ENCODE results near the gene LHPP.

The LHPP gene

DNA sequence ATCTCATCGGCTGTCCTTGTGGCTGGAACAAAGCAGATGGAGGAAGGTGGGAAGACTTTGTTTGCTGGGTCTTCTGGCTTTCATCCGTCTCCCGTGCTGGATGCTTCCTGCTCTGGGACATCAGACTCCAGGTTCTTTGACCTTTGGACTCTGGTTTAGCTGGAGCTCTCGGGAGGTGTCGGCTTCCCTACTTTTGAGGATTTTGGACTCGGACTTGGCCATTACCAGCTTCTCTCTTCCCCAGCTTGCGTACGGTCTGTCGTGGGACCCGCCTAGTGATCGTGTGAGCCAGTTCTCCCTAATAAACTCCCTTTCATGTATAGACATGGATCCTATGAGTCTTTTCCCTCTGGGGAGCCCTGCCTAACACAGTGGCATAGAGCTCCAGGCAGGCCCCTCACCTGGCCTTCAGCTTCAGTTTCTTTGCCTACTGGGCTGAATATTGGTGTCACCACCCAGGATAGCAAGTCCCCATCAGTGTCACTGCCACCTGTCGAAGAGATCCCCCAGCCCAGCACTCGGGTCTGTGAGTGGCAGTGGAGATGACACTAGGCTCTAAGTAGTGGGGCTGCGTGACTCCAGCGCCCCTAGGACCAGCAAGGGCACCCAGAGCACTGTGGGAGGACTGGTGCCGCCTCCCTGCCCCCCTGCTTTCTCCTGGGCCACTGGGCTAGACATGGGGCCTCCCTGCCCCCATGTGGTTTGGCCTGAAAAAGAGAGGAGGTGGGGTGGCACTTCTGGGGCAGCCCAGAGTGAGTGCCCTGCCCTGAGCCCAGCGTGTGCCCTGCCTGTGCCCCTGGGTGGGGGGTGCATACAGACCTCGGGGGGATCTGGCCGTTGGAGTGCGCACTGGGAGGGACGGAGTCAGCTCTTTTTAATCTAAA, 135.6 kb downstream of the LHPP start:
- no peak for DNase-seq

DNA sequence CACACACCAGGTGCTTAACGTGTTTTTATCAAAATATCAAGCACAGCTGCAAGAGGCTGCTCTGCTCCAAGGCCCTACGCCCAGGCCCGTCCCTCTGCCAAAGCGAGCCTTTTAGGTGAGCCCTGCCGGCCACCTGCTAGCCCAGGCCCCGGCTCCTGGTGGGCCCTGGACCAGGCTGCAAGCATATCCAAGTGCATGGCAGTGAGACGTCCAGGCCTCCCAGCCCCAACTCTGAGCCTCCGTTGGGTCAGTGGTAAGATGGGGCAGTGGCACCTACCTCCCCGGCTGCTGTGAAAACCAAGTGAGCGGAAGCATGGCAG, 136.2 kb downstream of the LHPP start:
- no peak for DNase-seq

DNA sequence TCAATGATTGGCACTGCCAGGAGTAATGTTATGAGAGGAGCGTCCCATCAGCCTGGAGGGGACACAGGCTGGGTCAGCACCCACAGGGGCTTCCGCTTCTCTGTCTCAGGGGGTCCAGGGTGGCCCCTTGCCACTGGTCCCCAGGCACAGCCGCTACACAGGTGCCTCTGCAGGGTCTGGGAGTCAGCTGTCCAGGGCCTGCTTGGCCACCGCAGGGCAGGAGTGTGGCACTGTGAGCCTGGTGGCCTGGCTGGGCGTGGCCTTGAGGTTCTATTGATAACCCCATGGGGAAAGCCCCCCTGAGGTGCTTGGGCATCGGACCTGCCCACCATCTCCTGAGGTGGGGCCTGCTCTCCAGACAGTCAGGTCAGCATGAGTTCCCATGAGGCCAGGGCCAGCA, 136.6 kb downstream of the LHPP start:
- DNase-seq = no peak

DNA sequence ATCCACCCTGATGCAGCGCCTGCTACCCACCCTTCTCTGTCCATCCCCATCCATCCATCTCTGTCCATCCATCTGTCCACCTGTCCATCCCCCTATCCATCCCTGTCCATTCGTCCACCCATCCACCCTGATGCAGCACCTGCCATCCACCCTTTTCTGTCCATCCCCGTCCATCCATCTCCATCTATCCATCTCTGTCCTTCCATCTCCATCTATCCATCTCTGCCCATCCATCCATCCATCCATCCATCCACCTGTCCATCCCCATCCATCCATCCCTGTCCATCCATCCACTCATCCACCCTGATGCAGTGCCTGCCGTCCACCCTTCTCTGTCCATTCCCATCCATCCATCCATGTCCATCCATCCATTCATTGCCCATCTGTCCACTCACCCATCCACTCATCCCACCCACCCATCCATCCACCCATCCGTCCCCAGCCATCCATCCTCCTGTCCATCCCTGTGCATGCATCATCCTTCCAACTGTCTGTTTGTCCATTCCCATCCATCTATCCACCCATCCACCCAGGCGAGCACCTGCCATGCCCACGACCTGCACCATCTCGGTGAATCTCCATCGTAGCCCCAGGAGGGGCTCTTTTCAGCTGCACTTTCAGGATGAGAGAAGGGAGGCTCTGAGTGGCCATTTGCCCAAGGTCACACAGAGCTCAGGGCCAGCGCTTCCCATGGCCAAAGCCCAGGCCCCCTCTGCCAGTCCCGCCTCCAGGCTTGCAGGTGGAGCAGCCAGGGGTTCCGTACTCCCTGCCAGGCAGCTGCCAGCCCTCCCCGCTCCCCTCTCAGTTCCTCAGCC, 137.4 kb downstream of the LHPP start:
- DNase-seq = no peak

GRCh38 chr10:124599588-124600050, 138.0 kb downstream of the LHPP start:
- DNase-seq = no peak

DNA sequence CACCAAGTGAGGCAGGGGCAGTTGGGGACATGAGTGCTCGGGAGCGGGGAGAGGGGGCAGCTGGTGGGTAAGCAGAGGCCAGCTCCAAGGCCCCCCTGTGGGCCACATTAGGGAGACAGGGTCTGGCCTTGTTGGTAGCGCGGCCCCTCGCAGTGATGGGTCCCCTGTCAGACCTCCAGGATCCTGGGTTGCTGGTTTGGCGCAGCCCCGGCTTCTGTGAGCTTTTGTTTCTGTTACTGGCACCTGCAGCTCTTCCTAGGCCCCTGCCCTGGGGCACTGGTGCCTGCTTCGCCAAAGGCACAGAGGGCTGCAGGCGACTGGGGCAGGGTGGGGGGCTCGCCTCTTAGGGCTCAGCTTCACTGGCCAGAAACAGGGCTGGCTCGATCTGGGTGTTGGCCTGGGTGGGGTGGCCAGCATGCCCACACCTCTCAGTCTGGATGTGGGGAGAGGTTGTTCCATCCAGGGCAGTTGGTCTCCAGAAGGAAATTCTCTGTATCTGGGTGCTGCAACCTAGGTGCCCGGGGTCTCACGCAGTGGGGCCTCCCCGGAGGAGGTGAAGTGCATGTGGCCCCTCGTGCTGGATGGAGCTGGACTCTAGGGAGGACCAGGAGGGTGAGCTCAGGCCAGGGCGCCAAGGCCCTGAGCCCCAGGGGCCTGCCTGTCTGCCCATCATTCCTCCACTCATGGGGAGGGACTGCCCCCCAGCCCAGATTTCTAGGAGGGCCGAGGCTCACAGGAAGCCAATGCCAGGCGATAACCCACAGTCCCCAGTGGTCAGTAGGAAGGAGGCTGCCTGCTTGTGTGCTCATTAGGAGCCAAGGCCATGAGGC, 138.6 kb downstream of the LHPP start:
- DNase-seq = no peak

DNA sequence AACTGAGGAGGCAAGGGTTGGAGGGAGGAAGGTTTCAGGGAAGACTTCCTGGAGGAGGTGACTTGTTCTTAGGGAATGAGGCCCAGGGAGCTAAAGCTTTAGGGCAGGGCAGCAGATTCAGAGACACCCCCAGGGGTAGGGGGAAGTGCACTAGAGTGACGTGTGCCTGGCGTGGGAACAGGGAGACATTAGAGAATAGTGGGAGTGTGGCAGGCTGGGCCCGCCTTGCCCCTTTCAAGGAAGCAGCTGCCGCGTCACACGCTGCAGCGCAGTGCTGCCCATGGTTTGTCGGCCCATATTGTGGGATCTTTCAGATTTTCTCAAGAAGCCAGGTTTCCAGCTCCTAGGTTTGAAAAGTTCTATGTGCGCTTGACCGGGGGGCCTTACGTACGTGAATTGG, 139.4 kb downstream of the LHPP start:
- DNase-seq = no peak

GRCh38 chr10:124601431-124602120, 140.0 kb downstream of the LHPP start:
- no peak for DNase-seq

DNA sequence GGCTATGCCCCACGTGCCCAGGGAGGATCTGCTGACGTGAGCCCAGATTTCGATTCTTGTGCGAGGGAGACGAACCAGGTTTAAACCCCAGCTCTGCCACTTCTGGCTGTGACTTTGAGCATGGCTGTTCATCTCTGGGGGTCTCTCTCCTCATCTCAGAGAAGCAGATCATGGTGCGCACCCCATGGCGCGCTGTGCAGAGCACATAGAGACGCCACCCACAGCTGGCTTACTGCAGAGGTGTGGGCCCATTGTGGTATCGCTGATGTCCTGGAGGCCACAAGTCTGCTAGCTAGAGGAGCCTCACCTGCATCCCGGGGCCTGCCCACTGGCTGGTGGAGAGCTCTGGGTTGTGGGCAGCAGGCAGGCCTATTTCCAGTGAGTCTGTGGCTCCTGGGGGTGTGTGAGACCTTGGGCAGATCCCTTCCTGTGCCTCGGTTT, 140.5 kb downstream of the LHPP start:
- no peak for DNase-seq

DNA sequence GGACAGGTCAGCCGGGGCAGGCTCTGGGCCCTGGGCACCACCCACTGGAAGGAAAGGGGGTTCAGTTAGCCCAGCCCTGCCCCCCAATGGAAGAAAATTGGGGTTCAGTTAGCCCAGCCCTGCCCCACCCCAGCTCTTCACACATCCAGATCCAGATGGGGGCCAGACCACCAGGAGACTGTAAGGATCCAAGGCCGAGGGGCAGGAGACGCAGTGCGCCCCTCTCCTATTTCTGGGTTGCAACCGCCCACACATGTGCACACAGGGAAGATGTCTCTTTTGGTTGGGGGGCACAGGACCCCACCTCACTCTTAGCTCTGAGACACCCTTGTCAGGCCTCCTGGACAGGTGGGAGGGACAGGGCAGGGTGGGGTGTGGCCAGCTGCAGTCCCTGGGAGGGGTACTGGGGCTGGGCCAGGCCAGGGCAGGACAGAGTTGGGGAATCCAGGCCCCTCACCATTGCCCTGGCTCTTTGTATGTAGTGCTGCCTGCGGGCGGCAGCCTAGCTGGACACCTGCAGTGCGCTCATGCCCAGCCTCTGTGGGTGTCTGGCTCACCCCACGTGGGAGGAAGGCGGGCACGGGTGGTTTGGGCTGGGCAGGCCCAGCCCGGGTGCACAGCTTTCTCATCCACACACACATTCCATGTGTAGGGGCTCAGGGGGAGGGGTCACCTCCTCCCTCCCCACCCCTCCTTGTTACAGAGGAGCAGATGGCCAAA, 141.2 kb downstream of the LHPP start:
- no peak for DNase-seq

DNA sequence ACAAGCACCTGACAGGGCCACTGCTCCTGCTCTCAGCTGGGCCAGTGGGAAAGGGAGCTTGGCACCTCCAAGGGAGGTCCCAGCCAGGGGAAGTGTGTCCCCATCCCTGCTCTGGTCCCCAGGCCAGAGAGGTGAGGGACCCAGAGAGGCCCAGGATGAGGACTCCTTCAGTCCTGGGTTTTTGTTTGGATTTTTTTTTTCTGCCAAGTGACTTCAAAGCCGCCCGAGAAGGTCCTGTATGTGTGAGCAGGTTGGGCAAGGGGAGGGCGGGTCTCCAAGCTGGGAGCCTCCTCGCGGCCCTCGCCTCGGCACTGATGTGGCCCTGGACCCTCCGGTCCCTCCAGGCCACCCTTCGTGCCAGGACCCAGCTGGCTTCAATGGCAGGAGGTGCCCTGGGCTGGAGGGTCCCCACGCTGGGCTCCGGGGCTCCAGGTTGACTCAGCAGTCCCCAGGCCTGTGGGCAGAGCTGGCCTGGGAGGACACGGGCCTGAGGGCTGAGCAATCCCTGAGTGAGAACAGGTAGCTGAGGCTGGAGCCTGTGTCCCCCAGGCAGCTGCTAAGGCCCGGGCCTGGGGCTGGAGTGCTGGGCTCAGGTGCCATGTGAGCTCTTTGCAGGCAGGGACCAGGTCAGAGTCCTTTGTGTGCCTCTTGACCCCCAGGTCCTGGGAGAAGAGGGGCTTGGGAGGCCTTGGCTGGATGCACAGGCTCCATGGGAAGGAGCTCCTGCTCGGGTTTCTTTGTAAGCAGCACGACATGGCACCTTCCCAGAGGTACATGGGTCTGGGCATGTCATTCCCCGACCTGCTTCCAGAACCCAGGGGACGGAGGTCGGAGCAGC, 142.0 kb downstream of the LHPP start:
- DNase-seq = no peak

- DNase-seq = no peak
These were observed 142.8 kb downstream of the LHPP start for GRCh38 chr10:124604214-124605000.

DNA sequence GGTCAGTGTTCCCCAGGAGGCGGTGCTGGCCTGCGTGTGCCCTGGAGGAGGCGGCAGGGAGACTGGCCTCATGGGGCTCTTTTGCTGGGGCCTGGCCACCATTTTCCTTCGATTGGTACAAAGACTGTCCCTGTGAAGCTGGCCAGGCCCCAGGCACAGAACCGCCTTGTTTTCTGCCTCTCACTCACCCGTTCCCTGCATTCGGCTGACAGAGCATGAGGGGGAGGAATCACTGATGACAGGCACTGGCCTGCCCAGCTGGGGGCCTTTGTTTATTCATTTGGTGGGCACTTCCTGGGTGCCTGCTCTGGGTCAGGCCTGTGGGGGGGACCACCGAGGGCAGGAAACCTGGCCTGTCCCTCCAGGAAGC, 143.4 kb downstream of the LHPP start:
- no peak for DNase-seq

DNA sequence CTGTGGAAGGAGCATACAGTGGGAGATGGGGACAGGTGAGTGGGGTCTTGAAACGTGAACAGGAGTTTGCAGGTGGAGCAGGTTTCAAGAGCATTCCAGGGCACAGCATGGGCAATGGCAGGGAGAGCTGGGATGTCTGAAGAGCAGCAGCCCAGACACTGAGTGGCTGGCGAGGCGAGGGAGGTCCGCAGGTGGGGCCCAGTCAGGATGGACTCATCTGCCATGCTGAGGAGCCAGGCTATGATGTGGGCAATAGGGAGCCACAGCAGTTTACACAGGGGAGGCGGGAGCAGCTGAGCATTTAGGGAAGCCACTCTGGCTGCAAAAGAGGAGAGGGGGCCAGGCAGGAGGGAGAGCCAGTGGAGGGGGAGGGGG, 143.8 kb downstream of the LHPP start:
- no peak for DNase-seq

DNA sequence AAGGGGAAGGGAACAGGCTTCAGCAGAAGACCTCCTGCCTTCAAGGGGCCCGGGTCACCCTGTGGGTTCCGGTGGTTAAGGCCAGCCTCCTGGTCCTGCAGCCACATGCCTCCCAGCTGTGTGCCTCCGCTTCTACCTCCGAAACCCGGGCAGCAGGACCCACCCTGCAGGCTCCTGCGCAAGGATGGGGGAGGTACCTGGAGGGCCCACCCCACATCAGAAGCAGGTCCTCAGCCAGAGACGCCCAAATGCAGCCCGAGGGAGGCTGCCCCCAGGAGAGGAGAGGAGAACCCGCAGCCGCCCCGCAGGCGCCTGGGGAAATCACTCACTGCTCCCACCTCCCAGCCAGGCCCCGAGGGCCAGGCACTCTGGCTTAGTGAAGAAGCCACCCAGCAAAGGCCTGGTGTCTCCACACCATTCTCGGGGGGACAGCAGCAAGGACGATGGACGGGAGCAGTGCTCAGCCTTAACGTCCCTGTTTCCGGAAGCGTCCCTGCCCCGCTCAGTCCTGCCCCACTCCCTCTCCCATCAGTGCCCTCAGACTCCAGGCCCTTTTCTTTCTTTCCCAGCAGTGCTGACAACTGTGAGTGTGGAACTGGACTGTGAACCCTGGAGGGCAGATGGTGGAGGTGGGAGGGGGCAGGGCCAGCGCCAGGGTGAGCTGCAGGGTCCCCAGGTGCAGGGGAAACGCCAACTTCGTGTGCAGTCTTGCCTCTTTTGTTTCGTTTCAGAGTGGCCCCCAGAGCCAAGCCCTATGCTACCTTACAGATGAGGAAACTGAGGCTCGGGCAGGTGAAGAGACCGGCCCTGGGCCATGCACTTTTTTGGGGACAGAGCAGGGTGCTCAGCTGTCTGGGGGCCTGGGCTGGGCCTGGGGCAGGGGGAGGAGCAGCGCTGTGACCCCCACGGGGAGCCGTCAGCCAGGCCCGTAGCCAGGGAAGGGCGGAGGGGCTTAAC, 144.5 kb downstream of the LHPP start:
- DNase-seq = no peak

- no peak for DNase-seq
These were observed 145.2 kb downstream of the LHPP start for GRCh38 chr10:124606822-124607221.

GRCh38 chr10:124607693-124608092, 146.1 kb downstream of the LHPP start:
- DNase-seq = no peak

DNA sequence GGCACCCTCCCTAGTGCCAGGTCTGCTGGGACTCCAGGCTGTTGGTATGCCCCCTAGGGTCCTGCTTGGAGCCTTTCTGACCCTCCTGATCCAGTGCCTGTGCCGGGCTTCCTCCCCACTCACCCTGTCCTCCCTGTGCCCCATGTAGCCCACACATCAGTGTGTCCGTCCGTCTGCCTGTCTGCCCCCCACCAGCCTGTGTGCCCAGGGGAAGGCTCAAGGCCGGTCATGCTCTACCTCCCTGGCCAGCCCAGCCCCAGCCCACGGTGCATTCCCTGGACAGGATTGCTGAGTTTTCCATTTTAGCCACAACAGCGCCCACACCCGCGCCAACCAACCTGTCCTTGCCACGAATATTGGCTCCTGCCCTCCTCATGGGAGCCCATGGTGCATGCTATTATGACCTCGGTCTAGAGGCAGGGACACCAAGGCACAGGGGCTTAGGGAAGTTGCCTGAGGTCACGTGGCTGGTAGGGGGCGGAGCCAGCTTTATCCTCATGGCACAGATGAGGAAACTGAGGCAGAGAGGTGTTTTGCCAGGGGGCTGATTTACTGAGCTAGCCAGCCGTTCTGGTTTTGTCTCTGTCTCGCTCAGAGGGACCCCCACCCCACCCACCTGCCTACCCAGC, 146.6 kb downstream of the LHPP start:
- no peak for DNase-seq

All from suppressor macrophage treated with lipopolysaccharide for 1 hour (primary cell).